ENCODE measurements around the gene ADNP.
"Not testable (repeated sequence)": the region's sequence is repeated elsewhere in the genome, so short reads cannot be mapped to it uniquely, and the experiment has no call there.

Gene ADNP

GRCh38 chr20:50900261-50900660 is 31.0 kb downstream of the ADNP start:
- Histone ChIP-seq H3K9ac (ENCODE audit: low read depth, low read length) (no peak overlapping the region), H3K36me3 (ENCODE audit: insufficient read depth, low read length) (peaks cover 25% of the 10 kb centered on the region), H3K4me1 (ENCODE audit: insufficient read depth, low read length) (no peaks in the 10 kb centered on the region), H3K9me3 (ENCODE audit: control insufficient read depth, insufficient read depth, low read length) (no peaks in the 10 kb centered on the region)

GRCh38 chr20:50898475-50898874 is 32.8 kb downstream of the ADNP start:
- H3K9me3 ChIP-seq (ENCODE audit: control insufficient read depth, insufficient read depth, low read length), result no peaks in the 10 kb centered on the region
- no peaks in the 10 kb centered on the region for H3K4me1 ChIP-seq (ENCODE audit: insufficient read depth, low read length)
- H3K36me3 ChIP-seq (ENCODE audit: insufficient read depth, low read length), result peaks cover 37% of the 10 kb centered on the region
- no peak overlapping the region for H3K9ac ChIP-seq (ENCODE audit: low read depth, low read length)

- Histone ChIP-seq H3K4me1 (ENCODE audit: insufficient read depth, low read length) (no peaks in the 10 kb centered on the region), H3K9ac (ENCODE audit: low read depth, low read length) (no peak overlapping the region), H3K36me3 (ENCODE audit: insufficient read depth, low read length) (peaks cover 55% of the 10 kb centered on the region), H3K9me3 (ENCODE audit: control insufficient read depth, insufficient read depth, low read length) (no peaks in the 10 kb centered on the region)
These were observed 36.0 kb downstream of the ADNP start for GRCh38 chr20:50895111-50895830.

- Histone ChIP-seq H3K9ac (ENCODE audit: low read depth, low read length) (no peak overlapping the region), H3K9me3 (ENCODE audit: control insufficient read depth, insufficient read depth, low read length) (no peaks in the 10 kb centered on the region), H3K4me1 (ENCODE audit: insufficient read depth, low read length) (no peaks in the 10 kb centered on the region), H3K36me3 (ENCODE audit: insufficient read depth, low read length) (peaks cover 54% of the 10 kb centered on the region)
These were observed 37.6 kb downstream of the ADNP start for GRCh38 chr20:50893620-50894019.

- H3K9me3 ChIP-seq (ENCODE audit: control insufficient read depth, insufficient read depth, low read length), result no peaks in the 10 kb centered on the region
- peaks cover 47% of the 10 kb centered on the region for H3K36me3 ChIP-seq (ENCODE audit: insufficient read depth, low read length)
- no peak overlapping the region for H3K9ac ChIP-seq (ENCODE audit: low read depth, low read length)
- no peaks in the 10 kb centered on the region for H3K4me1 ChIP-seq (ENCODE audit: insufficient read depth, low read length)
These were observed 38.8 kb downstream of the ADNP start for GRCh38 chr20:50892394-50892793.

GRCh38 chr20:50891138-50891537 is 40.1 kb downstream of the ADNP start:
- H3K9ac ChIP-seq (ENCODE audit: low read depth, low read length), result no peak overlapping the region
- no peaks in the 10 kb centered on the region for H3K9me3 ChIP-seq (ENCODE audit: control insufficient read depth, insufficient read depth, low read length)
- no peaks in the 10 kb centered on the region for H3K4me1 ChIP-seq (ENCODE audit: insufficient read depth, low read length)
- H3K36me3 ChIP-seq (ENCODE audit: insufficient read depth, low read length), result peaks cover 47% of the 10 kb centered on the region

GRCh38 chr20:50887576-50887975 is 43.7 kb downstream of the ADNP start:
- H3K9ac ChIP-seq (ENCODE audit: low read depth, low read length), result no peak overlapping the region
- peaks cover 25% of the 10 kb centered on the region for H3K36me3 ChIP-seq (ENCODE audit: insufficient read depth, low read length)
- no peaks in the 10 kb centered on the region for H3K4me1 ChIP-seq (ENCODE audit: insufficient read depth, low read length)
- no peaks in the 10 kb centered on the region for H3K9me3 ChIP-seq (ENCODE audit: control insufficient read depth, insufficient read depth, low read length)

- H3K36me3 ChIP-seq (ENCODE audit: insufficient read depth, low read length), result peaks cover 14% of the 10 kb centered on the region
- no peaks in the 10 kb centered on the region for H3K9me3 ChIP-seq (ENCODE audit: control insufficient read depth, insufficient read depth, low read length)
- H3K9ac ChIP-seq (ENCODE audit: low read depth, low read length), result no peak overlapping the region
- H3K4me1 ChIP-seq (ENCODE audit: insufficient read depth, low read length), result no peaks in the 10 kb centered on the region
These were observed 45.0 kb downstream of the ADNP start for GRCh38 chr20:50886184-50886790.

GRCh38 chr20:50885781-50886180 is 45.5 kb downstream of the ADNP start:
- Histone ChIP-seq H3K36me3 (ENCODE audit: insufficient read depth, low read length) (peaks cover 9% of the 10 kb centered on the region), H3K4me1 (ENCODE audit: insufficient read depth, low read length) (no peaks in the 10 kb centered on the region), H3K9me3 (ENCODE audit: control insufficient read depth, insufficient read depth, low read length) (no peaks in the 10 kb centered on the region), H3K9ac (ENCODE audit: low read depth, low read length) (no peak overlapping the region)

GRCh38 chr20:50885068-50885467 is 46.2 kb downstream of the ADNP start:
- Histone ChIP-seq H3K9ac (ENCODE audit: low read depth, low read length) (no peak overlapping the region), H3K9me3 (ENCODE audit: control insufficient read depth, insufficient read depth, low read length) (no peaks in the 10 kb centered on the region), H3K36me3 (ENCODE audit: insufficient read depth, low read length) (peaks cover 6% of the 10 kb centered on the region), H3K4me1 (ENCODE audit: insufficient read depth, low read length) (no peaks in the 10 kb centered on the region)

GRCh38 chr20:50883856-50884255 is 47.4 kb downstream of the ADNP start:
- H3K36me3 ChIP-seq (ENCODE audit: insufficient read depth, low read length), result peaks cover 3% of the 10 kb centered on the region; the same call in 1 of the 2 replicates
- H3K9me3 ChIP-seq (ENCODE audit: control insufficient read depth, insufficient read depth, low read length), result no peaks in the 10 kb centered on the region
- no peaks in the 10 kb centered on the region for H3K4me1 ChIP-seq (ENCODE audit: insufficient read depth, low read length)
- H3K9ac ChIP-seq (ENCODE audit: low read depth, low read length), result no peak overlapping the region

GRCh38 chr20:50881759-50882424 is 49.3 kb downstream of the ADNP start:
- H3K4me1 ChIP-seq (ENCODE audit: insufficient read depth, low read length); H3K9me3 ChIP-seq (ENCODE audit: control insufficient read depth, insufficient read depth, low read length); H3K9ac ChIP-seq (ENCODE audit: low read depth, low read length); H3K36me3 ChIP-seq (ENCODE audit: insufficient read depth, low read length): not testable (repeated sequence)

- H3K36me3 ChIP-seq (ENCODE audit: insufficient read depth, low read length), result no peaks in the 10 kb centered on the region
- no peak overlapping the region for H3K9ac ChIP-seq (ENCODE audit: low read depth, low read length)
- H3K4me1 ChIP-seq (ENCODE audit: insufficient read depth, low read length), result 0 out of 2 replicates have a peak, but pooled peaks cover 5% of the 10 kb centered on the region
- H3K9me3 ChIP-seq (ENCODE audit: control insufficient read depth, insufficient read depth, low read length), result no peaks in the 10 kb centered on the region
These were observed 51.3 kb downstream of the ADNP start for GRCh38 chr20:50879649-50880550.

- Histone ChIP-seq H3K9ac (ENCODE audit: low read depth, low read length) (no peak overlapping the region), H3K9me3 (ENCODE audit: control insufficient read depth, insufficient read depth, low read length) (no peaks in the 10 kb centered on the region), H3K4me1 (ENCODE audit: insufficient read depth, low read length) (0 out of 2 replicates have a peak, but pooled peaks cover 5% of the 10 kb centered on the region), H3K36me3 (ENCODE audit: insufficient read depth, low read length) (no peaks in the 10 kb centered on the region)
These were observed 53.9 kb downstream of the ADNP start for GRCh38 chr20:50877232-50877743.

Data from ES-I3 (cell line).